EL (cell line): ENCODE data around the gene SMIM38.

Experiments used
- DNase-seq: peaks from one replicate; pipeline ENCODE4 v3.0.0-alpha.2; 2016

The SMIM38 gene

GRCh38 chr11:69189059-69189458, 33.3 kb downstream of the SMIM38 start:
- no peak for DNase-seq

DNA sequence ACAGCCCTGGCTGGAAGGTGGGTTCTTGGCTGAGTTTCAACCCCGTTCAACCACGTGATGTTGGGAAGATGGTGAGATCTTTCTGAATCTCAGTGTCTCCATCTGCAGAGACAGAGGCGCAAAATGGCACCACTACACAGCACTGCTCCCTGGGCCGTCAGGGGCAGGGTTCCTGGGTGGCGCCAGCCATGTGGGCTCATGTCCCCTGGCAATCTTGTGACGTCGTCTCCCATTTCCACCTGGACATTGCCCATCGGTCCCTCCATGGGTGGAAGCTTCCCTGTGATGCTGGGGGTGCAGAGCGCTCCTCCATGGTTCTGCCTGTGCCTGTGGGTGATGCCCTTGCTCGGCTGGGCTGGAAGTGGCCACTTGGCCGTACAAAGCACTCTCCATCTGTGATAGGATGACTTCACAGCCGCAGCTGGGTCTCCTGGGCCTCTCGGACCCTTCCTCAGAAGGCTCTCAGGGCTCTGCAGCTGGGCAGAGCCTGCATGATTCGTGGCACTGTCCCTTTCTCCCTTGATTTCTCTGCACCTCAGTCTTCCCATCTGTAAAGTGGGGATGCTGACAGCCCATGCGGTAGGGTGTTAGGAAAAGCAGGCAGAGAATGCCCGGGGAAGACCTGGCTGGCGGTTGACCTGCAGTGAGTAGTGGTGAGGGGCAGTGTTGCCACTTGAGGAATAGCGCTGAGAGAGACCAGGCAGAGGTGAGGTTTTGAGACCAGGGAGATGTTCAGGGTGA, 35.2 kb downstream of the SMIM38 start:
- DNase-seq: no peak

DNA sequence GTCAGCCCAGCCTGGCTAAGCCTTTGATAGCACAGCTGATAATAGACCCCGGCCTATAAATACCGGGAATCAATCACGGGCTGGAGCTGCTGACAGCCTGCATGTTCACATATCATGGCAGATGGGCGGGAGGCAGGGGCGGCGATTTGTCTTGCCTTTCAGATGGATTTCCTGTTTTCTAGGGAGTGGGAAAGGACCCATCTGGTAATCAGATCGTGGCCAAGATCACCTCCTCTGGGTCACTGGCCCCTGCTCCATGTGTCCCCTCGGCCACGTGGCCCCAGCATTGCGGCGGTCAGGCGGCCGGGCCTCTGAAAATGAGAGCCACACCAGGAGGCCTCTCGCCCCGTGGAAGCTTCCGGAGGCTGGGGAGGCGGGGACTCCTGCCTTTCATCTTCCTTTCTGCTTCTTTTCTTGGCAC, 36.6 kb downstream of the SMIM38 start:
- DNase-seq: no peak

GRCh38 chr11:69193151-69193550, 37.4 kb downstream of the SMIM38 start:
- no peak for DNase-seq

GRCh38 chr11:69193629-69194028, 37.9 kb downstream of the SMIM38 start:
- DNase-seq: peak; percentile 11

DNA sequence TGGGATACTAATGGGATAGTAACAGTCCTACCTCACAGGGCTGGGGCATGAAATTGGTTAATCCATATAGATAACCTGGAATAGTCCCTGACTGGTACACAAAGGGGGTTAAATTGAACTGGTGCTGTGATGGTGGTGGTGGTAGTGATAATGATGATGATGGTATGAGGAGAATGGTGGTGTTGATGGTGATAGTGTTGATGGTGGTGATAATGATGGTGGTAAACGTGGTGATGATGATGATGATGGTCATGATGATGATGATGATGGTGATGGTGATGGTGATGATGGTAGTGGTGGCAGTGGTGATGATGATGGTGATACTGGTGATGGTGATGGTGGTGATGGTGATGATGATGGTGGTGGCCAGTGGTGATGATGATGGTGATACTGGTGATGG, 38.7 kb downstream of the SMIM38 start:
- DNase-seq: no peak

GRCh38 chr11:69194956-69195355, 39.2 kb downstream of the SMIM38 start:
- DNase-seq: no peak

DNA sequence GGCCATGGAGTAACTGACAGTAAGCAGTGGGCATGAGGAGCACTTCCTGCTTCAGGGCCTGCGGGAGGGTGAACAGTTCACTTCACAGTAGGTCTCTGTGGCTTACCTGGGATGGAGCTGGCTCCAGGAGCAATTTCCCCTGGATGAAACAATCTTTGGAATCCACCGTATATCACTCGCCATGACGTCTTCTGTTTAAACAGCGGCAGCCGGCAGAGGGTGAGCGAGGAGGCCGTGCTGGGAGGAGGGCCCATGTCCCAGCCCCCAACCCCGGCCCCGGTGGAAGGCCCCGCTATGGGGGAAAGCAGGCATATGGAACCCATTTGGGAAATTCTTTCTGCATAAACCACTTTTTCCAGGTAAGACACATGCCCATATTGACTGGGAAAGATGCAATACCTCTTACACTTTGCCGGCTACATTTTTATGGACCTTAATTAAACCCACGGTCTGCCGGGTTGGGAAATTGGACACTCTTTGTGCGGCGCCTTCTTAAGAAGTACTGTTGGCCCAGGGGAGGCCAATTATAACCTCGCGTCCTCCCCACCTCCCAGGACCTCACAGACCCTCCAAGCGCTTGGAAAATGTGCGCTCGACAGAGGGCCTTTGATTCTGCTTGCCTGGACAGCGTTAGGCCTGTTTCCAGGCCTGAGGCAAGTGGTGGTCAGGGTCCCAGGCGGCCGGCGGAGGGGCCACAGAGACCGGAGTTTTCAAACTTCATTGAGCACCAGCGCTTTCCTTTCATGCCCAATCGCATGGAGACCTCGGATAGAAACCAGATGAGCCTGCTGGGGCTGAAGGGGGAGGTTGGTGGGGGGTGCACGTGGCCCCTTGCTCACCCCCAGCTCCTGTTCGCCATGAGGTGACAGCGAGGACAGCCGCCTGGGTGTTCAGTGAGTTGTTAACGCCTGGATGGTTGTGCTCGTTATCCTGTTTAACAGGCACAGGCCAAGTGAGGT, 40.4 kb downstream of the SMIM38 start:
- no peak for DNase-seq

GRCh38 chr11:69196783-69197169, 41.0 kb downstream of the SMIM38 start:
- no peak for DNase-seq

- no peak for DNase-seq
Observed at GRCh38 chr11:69198891-69199582, 43.3 kb downstream of the SMIM38 start.

DNA sequence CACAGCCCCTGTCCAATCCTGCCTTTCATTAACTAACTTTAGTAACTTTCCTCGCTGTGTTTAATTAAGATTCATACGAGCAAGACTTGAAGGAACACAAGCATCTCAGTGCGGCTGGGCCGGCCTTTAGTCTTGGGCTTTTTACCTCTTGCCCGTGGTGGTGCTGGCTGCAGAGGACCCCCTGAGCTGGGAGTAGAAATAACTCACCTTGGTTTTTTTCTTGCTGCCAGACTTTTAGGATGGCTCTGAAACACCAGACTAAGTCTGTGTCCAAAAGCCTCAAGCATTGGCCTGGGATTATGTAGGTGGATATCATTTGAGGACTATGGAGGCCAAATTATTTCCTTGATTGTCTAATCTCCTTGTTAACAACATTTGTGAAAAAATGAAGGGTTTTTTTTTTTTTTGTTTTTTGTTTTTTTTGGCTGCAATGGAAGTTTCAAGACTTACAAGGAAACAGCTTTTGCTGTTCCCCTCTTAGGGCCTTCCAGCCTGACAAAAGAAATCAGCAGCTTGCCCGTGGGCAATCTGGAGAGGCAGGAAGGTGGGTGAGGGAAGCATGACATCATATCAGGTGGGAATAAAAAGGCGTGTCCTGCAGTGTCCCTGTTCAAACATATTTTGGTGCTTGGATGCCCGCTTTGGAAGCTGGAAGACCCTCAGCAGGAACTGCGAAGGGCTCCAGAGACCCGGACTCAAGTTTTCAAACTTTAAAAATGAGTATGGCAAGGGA, 44.0 kb downstream of the SMIM38 start:
- DNase-seq: no peak

DNA sequence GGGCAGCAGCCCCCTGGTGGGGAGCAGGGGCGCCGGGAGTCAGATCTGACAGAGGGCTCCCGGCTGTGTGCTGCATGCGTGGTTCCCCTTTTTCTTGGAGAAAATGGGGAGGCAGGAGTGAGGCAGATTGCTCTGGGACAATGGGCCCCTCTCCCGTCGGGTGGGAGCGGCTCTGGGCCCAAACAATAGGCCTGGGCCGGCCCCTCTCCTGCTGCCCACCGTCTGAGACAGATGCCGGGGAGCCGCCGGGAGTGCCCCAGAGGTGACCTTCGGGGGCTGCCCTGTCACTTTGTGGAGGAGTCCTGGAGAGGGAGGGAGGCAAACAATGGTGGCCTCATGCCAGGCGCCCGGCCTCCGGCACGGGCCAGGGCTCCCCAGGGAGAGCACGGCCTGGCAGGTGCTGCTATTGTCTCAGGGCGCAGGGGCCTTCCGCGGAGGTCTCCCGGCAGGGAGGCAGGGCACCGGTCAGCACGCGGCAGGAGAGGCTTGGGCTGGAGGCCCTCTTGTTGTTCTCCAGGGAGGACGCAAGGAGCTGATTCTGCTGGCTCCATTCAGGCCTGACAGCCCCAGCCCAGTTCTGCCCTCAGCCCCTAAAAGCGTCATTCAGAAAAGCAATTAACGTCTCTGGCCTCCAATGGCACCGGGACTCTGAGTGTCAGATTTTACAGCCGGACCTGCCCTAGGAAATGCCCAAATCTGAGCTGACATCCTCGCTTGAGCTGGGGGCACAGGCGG, 44.8 kb downstream of the SMIM38 start:
- no peak for DNase-seq

GRCh38 chr11:69201066-69201365, 45.3 kb downstream of the SMIM38 start:
- no peak for DNase-seq

- no peak for DNase-seq
Observed at GRCh38 chr11:69201764-69202370, 46.1 kb downstream of the SMIM38 start.

DNA sequence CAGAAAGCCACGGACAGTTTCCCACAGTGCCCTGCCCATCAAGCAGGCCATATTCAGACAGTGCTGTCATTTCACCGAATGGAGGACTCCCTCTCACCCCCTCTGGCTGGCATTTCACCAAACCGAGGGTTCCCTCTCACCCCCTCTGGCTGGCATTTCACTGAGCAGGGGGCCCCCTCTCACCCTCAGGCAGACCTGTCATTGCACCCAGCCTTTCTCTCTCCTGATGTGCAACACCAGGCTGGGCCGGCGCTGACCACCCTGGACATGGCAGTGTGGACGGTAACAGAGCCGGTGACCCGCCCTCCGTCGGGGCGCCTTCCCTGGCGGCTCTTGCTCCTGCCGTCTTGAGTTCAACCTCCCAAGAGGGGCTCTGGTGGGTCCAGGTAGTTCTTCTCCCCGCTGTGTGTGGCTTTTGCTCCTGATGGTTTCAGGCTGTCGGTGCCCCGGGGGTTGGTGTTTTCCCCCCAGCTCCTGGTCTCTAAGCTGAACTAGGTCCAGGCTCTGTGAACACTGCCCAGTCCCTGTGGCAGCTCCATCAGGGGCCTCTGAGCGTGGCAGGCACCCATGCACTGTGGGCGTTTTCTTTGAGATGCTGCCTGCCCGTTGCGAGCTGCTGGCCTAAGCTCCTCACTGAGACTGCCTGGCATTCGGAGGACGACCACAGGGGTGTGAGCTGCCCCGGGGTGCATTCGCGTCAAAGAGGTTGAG, 46.9 kb downstream of the SMIM38 start:
- DNase-seq: no peak

DNA sequence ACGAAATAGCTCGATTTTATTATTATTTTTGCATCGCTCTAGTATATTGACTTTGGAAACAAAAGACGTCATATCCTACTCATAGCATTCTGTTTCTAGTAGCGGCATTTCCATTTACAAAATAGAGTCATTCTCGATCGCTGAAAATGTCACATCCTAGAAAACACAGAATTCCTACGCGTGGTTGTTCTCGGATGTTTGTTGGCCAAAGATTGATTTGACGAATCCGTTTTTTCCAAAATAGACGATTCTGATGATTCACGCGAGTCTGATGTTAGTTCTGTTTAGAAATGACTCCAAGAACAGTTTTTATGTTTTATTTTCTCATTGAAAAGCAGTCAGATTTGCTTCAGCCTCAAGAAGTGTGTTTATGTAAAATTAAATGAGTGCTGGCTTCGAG, 47.6 kb downstream of the SMIM38 start:
- no peak for DNase-seq

DNA sequence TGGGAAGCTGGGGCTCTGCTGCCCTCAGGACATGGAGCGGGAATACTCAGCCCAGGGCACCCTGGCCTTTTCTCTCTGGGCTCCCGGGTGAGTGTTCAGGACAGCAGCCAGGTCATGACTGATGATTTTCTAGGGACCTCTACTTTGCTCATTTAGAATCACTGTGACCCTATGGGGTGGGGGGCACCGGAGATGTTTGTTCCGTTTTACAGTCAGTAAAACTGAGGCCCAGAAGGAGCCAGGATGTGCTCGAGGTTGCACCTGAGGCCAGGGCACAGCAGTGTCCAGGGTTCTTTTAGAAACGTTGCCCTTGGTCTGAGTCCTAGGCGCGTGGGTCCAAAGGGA, 48.1 kb downstream of the SMIM38 start:
- DNase-seq: no peak

DNA sequence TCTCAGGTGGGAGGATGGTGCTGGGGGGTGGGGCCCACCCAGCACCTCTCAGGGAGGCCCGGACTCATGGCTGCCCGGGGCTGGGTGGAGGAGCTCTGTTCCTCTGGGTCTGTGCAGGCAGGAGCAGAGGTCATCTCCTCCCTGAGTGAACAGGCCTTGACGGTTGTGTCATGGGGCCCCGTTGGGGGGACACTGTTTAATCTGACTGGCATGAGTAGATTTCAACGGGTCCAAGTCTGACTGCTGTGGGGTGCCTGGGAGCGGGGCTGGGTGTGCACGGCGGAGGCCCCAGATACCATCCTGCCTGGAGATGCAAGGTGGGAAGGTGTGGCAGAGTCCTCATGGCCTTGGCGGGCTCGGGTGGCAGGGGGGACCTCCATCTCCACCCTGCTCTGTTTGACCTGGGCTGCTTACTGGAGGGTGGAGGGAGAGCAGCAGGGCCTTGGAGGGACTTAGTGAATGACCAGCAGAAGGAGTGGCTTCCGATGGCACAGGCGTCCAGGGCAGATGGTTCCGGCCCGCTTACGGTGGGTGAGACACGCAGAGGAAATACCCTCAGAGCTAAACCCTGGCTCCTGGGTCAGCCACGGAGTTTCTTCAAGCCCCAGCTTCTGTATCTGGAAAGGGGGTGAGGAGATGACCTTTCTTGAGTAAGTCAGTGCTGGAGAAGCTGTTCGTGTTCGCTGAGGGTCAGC, 48.7 kb downstream of the SMIM38 start:
- DNase-seq: no peak

- no peak for DNase-seq
Observed at GRCh38 chr11:69204941-69205742, 49.4 kb downstream of the SMIM38 start.
